A673 (cell line): ENCODE measurements around the gene ATP9A. TPM values are rescaled to one million over a fixed set of nuclear protein-coding genes. Genes with fewer than 3 reads are reported as not detected.

Experiments
- BruUV-seq: library from RNA; stranded (reverse); fragments of 400-500 nt; replicated peaks from 2 replicates; lab custom pipeline; 2021; lab: Mats Ljungman, UMichigan
- CTCF ChIA-PET: fragments of 300-600 bp; sonication (Branson Sonifier 250); formaldehyde crosslinking; loops from one replicate; lab custom pipeline; 2022; ENCODE audit warnings: antibody characterized with exemption; lab: Charles Lee
- POLR2A ChIA-PET: fragments of 300-600 bp; sonication (Branson Sonifier 250); formaldehyde crosslinking; loops from one replicate; lab custom pipeline; 2022; ENCODE audit warnings: antibody characterized with exemption; ENCODE audit not compliant: low non-redundant PET; lab: Charles Lee
- DNase-seq: peaks from one replicate; pipeline ENCODE4 v3.0.0-alpha.2; 2015; ENCODE audit warnings: low spot score
- H3K27ac ChIP-seq: fragments of 200-600 bp; sonication (generic); 2 replicates; pipeline ENCODE4 v1.5.1; 2016; ENCODE audit warnings: mixed run types, low read depth, mild to moderate bottlenecking, mixed read lengths, antibody characterized with exemption, low read length; ENCODE audit not compliant: poor library complexity, severe bottlenecking
- H3K27me3 ChIP-seq: fragments of 200-600 bp; sonication (generic); replicated peaks from 2 replicates; pipeline ENCODE4 v1.6.1; 2017; ENCODE audit warnings: mixed run types, low read depth, mild to moderate bottlenecking, mixed read lengths, antibody characterized with exemption, low read length; ENCODE audit not compliant: insufficient read depth, poor library complexity
- H3K36me3 ChIP-seq: fragments of 200-600 bp; sonication (generic); 2 replicates; pipeline ENCODE4 v1.6.1; 2016; ENCODE audit warnings: mixed run types, mild to moderate bottlenecking, mixed read lengths, antibody characterized with exemption, low read length; ENCODE audit not compliant: insufficient read depth, poor library complexity, severe bottlenecking
- H3K4me1 ChIP-seq: fragments of 200-600 bp; sonication (generic); 2 replicates; pipeline ENCODE4 v1.6.1; 2017; ENCODE audit warnings: mixed run types, mild to moderate bottlenecking, mixed read lengths, antibody characterized with exemption, low read length; ENCODE audit not compliant: insufficient read depth, poor library complexity, severe bottlenecking
- H3K4me3 ChIP-seq: fragments of 200-600 bp; sonication (generic); 2 replicates; pipeline ENCODE4 v1.5.1; 2016; ENCODE audit warnings: low read depth, mixed run types, mild to moderate bottlenecking, mixed read lengths, low read length; ENCODE audit not compliant: poor library complexity, severe bottlenecking
- H3K9me3 ChIP-seq: fragments of 200-600 bp; sonication (generic); 2 replicates; pipeline ENCODE4 v1.6.1; 2016; ENCODE audit warnings: mixed run types, low read depth, mild to moderate bottlenecking, mixed read lengths, antibody characterized with exemption, low read length; ENCODE audit not compliant: poor library complexity, severe bottlenecking
- EZH2 ChIP-seq: fragments of 200-600 bp; sonication (generic); IDR thresholded peaks from 2 replicates; pipeline ENCODE4 v1.6.1; 2017; ENCODE audit warnings: borderline replicate concordance, low read depth, mild to moderate bottlenecking, mixed read lengths, antibody characterized with exemption, low read length; ENCODE audit not compliant: poor library complexity, severe bottlenecking
- intact Hi-C: fragments of 100-400 bp; cut with micrococcal nuclease; formaldehyde crosslinking; loops from one replicate; pipeline ENCODE4 v1.10.0; 2022; ENCODE audit not compliant: unreplicated experiment
- total RNA-seq: library from RNA; stranded (reverse); gene quantifications from 2 replicates; pipeline ENCODE4 v1.2.3, GENCODE V29; 2021
- TF ChIP-seq, protein P1 (sequence below): fragments of 300-800, 200-600 bp; sonication (generic); conservative IDR thresholded peaks from 2 replicates; pipeline ENCODE4 v1.5.1; 2017; ENCODE audit warnings: low read depth, mild to moderate bottlenecking, antibody characterized with exemption, low read length, moderate library complexity, mixed read lengths

Gene ATP9A
- total RNA-seq, 1 experiment from 2014 or later: 31.2 TPM

DNA sequence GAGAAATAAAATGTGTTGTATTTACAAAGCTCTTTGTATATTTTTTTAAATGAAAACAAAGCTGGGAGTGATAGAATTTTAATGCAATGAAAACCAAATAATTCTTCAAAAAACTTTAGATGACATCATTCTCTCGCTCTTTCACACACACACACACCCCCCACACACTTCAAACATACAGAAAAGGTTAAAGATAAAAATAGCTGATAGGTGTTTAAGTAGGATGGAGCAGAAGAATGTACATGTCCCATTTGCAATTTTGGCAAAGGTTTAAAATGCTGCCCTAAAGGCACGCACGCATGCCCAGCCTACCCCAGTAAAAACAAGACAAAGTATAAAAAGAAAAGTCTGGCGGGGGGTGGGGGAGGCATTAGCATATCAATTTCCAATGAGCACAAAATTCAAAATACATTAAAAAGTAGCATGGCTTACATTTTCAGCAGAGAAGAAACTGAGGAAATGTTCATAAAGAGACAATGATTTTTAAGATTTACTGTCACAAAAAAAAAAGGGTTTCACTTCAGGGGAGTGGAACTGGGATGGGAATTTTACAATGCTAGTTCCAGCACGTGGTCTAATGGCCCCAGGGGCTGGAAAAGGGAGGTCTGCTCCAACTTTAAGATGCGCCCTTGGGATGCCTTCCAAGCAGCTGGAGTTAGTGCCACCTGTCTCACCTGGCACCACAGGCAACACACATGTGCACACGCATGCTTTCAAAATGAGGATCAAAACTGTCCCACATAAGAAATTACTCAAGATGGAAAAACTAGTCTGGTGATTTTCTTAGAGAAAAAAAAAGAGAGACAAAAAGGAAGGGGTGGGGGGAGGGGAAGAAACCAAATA, 170.6 kb downstream of the ATP9A start:
- TF ChIP-seq EZH2: no peak
- TF ChIP-seq, protein P1, sequence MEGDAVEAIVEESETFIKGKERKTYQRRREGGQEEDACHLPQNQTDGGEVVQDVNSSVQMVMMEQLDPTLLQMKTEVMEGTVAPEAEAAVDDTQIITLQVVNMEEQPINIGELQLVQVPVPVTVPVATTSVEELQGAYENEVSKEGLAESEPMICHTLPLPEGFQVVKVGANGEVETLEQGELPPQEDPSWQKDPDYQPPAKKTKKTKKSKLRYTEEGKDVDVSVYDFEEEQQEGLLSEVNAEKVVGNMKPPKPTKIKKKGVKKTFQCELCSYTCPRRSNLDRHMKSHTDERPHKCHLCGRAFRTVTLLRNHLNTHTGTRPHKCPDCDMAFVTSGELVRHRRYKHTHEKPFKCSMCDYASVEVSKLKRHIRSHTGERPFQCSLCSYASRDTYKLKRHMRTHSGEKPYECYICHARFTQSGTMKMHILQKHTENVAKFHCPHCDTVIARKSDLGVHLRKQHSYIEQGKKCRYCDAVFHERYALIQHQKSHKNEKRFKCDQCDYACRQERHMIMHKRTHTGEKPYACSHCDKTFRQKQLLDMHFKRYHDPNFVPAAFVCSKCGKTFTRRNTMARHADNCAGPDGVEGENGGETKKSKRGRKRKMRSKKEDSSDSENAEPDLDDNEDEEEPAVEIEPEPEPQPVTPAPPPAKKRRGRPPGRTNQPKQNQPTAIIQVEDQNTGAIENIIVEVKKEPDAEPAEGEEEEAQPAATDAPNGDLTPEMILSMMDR: no peak
- POLR2A ChIA-PET: interaction anchor here (0.7 kb wide), 1 partner anchor 149 kb away, joined by 6 read pairs; no protein-coding TSS in a partner anchor
- CTCF ChIA-PET: no interaction called here
- DNase-seq: no peak
- H3K36me3 ChIP-seq: no peaks in the 10 kb centered on the region
- no TSS peak for BruUV-seq
- no peaks in the 10 kb centered on the region for H3K9me3 ChIP-seq
- intact Hi-C loops: loop anchor here (10.0 kb wide), 2 partner anchors 183 to 613 kb away; no protein-coding TSS in a partner anchor
- H3K4me1 ChIP-seq: peaks cover 13% of the 10 kb centered on the region
- H3K4me3 ChIP-seq: no peak overlapping the region
- H3K27me3 ChIP-seq: no peaks in the 10 kb centered on the region
- no peak overlapping the region for H3K27ac ChIP-seq

DNA sequence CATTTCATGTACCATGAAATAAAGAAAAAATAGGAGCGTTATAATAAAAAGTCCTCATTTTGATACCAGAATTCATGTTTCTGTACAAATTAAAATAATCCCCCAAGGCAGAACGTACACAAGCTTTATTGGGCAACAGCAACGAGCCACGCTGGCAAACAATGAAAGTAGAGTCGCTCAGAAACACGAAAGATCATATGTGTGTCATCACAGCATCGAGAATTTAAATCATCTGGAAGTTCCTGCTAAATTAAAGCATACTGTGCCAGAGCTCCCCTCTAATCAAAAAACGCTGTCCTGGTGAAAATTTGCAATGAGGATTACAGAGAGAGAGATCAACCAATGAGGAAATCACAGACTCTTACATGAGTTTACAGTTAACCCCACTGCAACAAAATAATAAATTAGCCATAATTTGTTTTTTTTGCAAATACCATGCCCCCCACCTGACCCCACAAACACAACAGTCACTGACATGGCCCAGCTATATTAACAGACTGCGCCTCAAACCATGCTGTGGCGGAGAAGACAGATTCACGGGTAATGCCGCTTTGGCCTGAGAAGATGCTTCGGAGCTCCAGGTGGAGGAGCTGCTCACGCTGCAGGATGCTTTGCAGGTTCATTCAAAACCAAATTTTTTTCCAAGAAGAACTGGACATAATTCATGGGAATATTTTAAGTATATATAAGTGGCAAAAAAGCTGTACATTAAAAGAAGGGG, 171.4 kb downstream of the ATP9A start:
- H3K9me3 ChIP-seq: no peaks in the 10 kb centered on the region
- H3K27me3 ChIP-seq: no peaks in the 10 kb centered on the region
- no peaks in the 10 kb centered on the region for H3K36me3 ChIP-seq
- CTCF ChIA-PET: no interaction called here
- no peak overlapping the region for H3K27ac ChIP-seq
- TSS peak; percentile 19 for BruUV-seq
- no peak for DNase-seq
- H3K4me3 ChIP-seq: no peak overlapping the region
- intact Hi-C loops: loop anchor here (10.0 kb wide), 2 partner anchors 182 to 612 kb away; no protein-coding TSS in a partner anchor
- peaks cover 13% of the 10 kb centered on the region for H3K4me1 ChIP-seq
- POLR2A ChIA-PET: interaction anchor here (0.7 kb wide), 1 partner anchor 148 kb away, joined by 6 read pairs; no protein-coding TSS in a partner anchor
- TF ChIP-seq, protein P1: no peak
- no peak for TF ChIP-seq EZH2

DNA sequence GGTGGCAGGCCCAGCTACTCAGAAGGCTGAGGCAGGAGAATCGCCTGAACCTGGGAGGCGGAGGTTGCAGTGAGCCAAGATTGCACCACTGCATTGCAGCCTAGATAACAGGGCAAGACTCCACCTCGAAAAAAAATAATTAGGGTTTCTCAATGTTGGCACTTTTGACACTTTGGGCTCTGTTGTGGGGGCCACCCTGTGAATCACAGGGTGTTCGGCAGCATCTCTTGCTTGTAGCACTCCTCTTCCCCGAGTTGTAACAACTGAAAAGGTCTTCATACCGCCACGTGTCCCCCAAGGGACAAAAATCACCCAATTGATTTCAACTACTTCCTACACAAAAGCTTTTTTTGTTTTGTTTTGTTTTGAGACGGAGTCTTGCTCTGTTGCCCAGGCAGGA, 172.4 kb downstream of the ATP9A start:
- ChIA-PET CTCF (interaction anchor here (1.3 to 1.8 kb wide), 4 partner anchors 22 to 608 kb away, joined by 3 to 31 read pairs (median 12); no protein-coding TSS in a partner anchor), POLR2A (no interaction called here)
- no TSS peak for BruUV-seq
- no peak overlapping the region for H3K4me3 ChIP-seq
- H3K36me3 ChIP-seq: no peaks in the 10 kb centered on the region
- TF ChIP-seq EZH2: no peak
- TF ChIP-seq, protein P1: no peak
- intact Hi-C loops: loop anchor here (2.0 to 10.0 kb wide), 4 partner anchors 181 to 611 kb away; no protein-coding TSS in a partner anchor
- no peaks in the 10 kb centered on the region for H3K9me3 ChIP-seq
- DNase-seq: no peak
- peaks cover 13% of the 10 kb centered on the region for H3K4me1 ChIP-seq
- H3K27ac ChIP-seq: no peak overlapping the region
- H3K27me3 ChIP-seq: no peaks in the 10 kb centered on the region
